RPMI8226 (cell line): ENCODE data around the gene AHNAK.
"Not testable (repeated sequence)": the region's sequence is repeated elsewhere in the genome, so short reads cannot be mapped to it uniquely, and the experiment has no call there.

ENCODE experiments used
- DNase-seq: peaks from one replicate; pipeline ENCODE4 v3.0.0-alpha.2; 2015

AHNAK gene

DNA sequence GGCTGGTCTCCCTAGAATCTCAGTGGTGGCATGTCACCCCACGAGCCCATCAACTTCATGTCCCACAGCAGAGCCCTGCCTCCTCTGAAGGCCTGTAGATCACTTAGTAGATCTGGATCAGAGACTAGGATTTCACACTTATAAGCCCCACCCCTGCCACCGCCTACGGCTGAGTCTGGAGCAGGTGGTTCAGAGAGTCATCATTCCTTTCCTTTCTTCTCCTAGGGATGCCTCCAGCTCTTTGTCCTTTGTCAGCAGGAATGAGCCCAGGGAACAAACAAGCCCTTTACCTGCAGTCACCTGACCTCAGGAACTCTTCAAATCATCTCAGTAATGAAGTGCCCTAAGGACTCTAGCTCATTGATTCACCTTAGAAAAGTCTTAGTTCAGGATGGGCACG is 90.0 kb downstream of the AHNAK start:
- DNase-seq: peak; percentile 68

DNA sequence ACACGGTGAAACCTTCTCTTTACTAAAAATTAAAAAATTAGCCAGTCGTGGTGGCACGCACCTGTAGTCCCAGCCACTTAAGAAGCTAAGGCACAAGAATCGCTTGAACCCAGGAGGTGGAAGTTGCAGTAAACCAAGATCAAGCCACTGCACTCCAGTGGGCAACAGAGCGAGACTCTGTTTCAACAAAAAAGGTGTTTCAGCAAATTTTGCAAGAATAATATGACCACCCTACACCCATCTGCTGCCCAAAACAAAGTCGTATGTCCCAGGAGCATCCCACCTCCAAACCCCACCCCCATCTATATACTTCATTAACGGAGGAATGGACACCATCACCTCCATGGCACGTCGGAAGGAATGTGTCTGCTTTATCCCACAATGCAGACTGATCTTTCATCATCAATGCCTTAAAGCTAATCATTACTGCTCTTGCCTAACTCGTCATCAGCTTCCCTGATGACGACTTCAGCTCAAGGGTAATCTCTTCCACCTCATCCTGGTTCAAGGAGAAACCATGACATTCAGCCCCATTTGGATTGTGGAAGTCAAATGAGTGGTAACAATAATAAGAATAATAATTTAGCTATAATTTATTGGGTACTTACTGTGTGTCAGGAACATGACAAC is 93.7 kb downstream of the AHNAK start:
- no peak for DNase-seq

- DNase-seq: no peak
These were observed 94.3 kb downstream of the AHNAK start for GRCh38 chr11:62452261-62452660.

- DNase-seq: no peak
These were observed 95.4 kb downstream of the AHNAK start for GRCh38 chr11:62451241-62451621.

DNA sequence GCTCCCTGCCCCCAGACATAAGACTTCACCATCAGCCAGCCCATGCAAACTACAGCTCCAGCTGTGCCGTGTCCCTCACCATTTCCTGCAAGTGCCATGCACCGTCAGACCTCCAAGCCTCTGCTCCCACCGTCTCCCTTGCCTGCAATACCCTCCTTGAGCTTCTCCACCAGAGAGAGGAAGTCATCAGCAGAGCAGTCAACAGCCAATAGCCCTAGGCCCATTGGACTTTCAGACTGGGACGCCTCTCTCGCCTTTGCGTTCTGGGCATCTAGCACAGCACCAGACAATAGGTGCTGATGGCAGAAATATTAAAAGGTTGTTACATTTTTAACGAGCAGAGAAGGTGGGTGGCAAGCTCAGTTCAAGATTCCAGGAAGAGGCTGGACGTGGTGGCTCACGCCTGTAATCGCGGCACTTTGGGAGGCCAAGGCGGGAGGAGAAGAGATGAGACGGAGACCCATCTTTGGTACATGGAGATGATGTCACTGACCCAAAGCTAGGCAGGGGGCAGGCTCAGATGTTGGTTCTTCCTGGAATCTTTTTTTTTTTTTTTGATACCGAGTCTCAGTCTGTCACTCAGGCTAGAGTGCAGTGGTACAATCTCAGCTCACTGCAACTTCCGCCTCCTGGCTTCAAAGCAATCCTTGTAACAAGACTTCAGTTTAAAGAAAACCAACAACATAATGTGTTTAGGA is 95.9 kb downstream of the AHNAK start:
- peak; percentile 14 for DNase-seq

- not testable (repeated sequence) for DNase-seq
These were observed 96.7 kb downstream of the AHNAK start for GRCh38 chr11:62449912-62450311.

- DNase-seq: peak; percentile 100
These were observed 97.2 kb downstream of the AHNAK start for GRCh38 chr11:62449451-62449851.

- DNase-seq: no peak
These were observed 100.5 kb downstream of the AHNAK start for GRCh38 chr11:62446091-62446490.

DNA sequence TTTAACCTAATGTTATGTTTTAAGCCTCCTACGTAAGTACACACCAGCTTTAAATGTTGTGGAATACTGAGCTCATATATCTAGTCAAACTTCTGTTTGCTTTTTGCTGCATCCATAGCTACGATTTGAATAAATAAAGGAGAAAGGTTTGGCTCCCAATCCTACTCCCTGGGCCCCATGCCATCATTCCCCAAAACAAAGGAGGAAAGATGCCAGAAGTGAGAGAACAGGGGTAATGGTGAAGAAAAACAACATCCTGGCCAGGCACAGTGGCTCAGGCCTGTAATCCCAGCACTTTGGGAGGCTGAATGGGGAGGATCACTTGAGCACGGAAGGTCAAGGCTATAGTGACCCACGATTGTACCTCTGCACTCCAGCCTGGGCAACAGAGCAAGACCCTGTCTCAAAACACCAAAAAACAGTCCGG is 101.3 kb downstream of the AHNAK start:
- no peak for DNase-seq

DNA sequence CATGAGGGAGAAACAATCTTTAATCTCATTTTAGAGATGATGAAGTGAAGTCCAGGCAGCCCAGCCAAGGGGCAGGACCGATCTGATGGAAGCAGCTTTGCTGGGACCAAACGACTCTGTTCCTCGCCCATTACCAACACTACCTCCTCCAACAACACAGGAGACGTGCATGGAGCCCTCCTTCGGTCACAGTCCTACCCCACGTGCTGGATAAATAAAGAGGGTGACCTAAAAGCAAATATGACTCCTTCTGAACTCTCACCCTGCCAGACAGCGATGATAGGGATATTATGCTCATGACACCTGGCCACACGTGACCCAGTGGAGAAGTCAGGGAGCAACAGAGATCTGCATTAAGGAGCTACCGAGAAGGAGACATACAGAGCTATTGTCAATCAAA is 101.8 kb downstream of the AHNAK start:
- no peak for DNase-seq

- DNase-seq: peak; percentile 81
These were observed 102.3 kb downstream of the AHNAK start for GRCh38 chr11:62444236-62444833.

DNA sequence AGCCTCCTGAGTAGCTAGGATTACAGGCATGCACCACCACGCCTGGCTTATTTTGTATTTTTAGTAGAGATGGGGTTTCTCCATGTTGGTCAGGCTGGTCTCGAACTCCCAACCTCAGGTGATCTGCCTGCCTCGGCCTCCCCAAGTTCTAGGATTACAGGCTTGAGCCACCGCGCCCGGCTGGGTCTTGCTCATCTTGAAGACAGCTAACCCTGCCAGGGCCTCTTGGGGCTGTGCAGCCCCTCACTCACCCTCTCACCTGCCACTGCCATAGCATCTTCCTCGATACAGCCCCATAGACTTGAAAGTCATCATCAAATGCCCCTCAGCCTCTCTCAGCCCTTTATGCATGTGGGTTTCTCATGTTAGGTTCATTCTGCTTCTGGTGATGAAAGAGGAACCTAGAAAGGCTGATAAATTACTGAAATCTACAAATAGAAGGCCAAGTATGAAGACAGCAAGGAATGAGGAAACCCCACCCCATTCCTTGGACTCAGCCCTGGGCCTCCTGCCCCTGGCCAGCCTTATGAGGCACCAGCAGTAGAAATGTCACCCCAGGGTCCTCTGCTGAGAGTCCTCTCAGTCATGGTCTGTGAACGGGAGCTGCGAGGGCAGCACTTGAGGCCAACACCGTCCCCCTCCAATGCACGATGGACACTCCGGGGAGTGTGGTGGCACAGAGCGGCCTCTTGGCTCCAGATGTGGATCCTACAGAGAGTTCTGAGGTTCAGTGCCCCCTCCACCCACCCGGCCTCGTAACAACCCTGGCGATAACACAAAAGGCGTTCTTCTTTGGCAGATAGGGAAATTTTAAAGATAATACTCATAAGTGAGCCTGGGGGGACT is 103.0 kb downstream of the AHNAK start:
- DNase-seq: no peak

DNA sequence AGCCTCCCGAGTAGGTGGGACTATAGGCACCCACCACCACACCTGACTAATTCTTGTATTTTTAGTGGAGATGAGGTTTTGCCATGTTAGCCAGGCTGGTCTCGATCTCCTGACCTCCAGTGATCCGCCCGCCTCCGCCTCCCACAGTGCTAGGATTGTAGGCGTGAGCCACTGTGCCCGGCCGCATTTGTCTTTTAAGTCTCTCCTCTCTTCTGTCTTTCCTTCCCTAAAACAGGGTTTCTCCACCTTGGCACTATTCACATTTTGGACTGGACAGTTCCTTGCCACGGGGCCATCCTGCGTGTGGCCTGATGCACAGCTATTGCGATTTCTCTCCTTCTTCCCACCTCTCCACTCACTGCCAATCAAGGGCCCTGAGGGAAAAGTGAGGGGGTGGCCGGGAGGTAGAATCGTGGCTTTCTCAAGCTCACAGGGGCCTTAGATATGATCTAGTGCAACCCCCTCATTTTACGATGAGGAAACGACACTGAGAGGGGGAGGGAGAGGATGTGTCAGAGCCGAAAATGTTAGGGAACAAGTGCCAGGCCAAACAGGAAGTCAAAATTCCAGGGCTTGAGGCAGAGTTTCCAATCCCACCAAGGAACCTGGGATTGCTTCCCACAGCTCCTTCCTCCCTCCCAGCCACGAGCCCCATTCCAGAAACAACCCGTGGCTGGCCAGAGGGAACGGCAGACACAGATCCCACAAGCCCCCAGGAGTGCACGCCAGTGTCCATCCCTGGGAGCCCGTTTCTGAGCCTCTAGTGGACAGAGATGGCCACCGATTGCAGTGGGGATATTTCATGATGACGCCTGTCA is 106.6 kb downstream of the AHNAK start:
- no peak for DNase-seq

- no peak for DNase-seq
These were observed 108.0 kb downstream of the AHNAK start for GRCh38 chr11:62438641-62439040.

DNA sequence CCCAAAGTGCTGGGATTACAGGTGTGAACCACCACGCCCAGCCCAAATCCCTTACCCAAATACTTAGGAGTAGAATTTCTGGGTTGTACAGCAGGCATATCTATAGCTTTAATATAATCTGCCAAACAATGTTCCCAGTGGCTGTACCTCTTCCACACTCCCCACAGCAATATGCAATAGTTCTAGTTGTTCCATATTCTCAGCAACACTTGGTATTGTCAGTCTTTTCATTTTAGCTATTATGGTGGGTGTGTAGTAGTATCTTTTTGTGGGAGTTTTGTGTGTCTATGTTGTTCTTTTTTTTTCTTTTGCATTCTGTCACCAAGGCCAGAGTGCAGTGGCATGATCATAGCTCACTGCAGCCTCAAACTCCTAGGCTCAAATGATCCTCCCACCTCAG is 109.0 kb downstream of the AHNAK start:
- no peak for DNase-seq

DNA sequence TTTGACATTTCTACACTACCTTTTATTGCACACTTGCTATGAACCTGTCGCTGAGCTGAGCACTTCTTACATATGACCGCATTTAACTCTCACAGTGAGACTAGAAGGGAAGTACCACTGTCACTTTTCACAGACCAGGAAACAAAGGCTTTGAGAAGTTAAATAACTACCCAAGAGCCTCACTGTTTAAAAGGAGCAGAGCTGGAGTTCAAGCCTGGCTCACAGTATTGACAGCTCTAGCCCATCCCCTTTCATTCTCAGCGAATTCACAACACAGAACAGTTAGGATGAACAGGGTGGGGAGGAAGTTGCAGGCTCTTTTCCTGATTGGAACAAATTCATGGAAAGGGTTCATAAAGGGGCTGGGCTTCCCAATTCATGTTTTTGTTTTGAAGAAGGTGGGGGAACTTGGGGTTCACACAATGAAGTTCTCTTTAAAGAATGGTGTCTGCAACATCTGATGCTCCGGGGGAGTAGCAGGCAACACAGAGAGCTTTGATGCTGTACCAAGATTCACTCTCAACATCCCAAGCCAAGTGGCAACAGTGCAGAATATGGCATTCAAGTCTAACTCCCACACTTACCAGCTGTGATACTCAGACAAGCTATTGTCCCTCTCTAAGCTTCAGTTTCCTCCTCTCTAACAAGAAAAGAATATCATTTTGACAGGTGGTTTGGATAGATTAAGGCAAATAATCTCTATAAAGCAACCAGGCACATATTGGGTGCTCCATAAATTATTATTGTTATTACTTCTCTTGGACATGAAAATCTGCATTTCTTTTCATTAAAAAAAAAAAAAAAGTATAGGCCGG is 110.6 kb downstream of the AHNAK start:
- peak; percentile 54 for DNase-seq

- peak; percentile 76 for DNase-seq
These were observed 112.7 kb downstream of the AHNAK start for GRCh38 chr11:62433904-62434276.

GRCh38 chr11:62433141-62433903 is 113.3 kb downstream of the AHNAK start:
- peak; percentile 94 for DNase-seq

- DNase-seq: no peak
These were observed 113.9 kb downstream of the AHNAK start for GRCh38 chr11:62432695-62433094.

DNA sequence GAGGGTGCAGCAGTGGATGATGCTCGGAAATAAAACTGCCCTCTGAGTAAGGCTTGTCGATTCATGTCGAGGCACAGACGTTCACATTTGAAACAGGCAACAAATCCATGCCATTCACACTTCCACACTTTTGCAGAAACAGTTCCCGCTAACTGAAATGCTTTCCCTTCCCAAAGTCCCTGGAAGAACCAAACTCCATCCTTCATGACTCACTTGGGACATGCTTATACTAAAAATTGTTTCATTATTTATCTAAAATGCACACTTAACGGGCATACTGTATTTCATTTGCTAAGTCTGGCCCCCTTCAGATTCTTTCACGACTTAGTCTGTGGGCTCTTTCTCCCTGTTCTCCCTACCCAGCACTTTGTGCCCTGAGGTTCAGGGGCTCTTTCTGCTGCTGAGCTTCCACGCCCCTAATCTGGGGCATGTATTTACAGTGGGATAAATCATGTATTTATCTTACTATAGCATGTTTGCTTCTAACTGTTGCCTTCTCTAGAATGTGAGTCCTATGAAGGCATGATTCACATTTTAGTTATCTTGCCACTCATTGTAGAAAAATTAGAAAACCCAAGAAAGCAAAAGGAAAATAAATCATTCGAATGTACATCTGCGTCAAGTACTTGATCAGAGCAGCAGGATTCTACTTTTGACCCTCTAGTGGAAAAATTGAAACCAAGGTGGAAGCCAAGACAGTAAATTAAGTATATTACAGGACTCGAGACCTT is 115.3 kb downstream of the AHNAK start:
- no peak for DNase-seq
